Tibial artery (tissue), 4 donors: Measurements from ENCODE around the gene ATP8A1.
"Not testable (repeated sequence)": the region's sequence is repeated elsewhere in the genome, so short reads cannot be mapped to it uniquely, and the experiment has no call there.

Source experiments
- DNase-seq, 2 donors: peaks; one replicate each; pipeline ENCODE4 v3.0.0-alpha.2; 2019
- H3K27ac ChIP-seq, 2 donors: fragments of 200-600 bp; sonication (generic) in 1 of 2; 1 replicate in 1 of 2; 2 replicates in 1 of 2; pipeline ENCODE4 v1.5.1; 2018 to 2019; ENCODE audit warnings: mild to moderate bottlenecking in 1 of 2
- H3K27me3 ChIP-seq, 2 donors: fragments of 200-600 bp; sonication (generic) in 1 of 2; one replicate each; pipeline versions ENCODE4 v1.5.1 to v1.6.0; 2016 to 2019
- H3K36me3 ChIP-seq, 3 donors: fragments of 200-600 bp; sonication (generic) in 2 of 3; one replicate each; pipeline ENCODE4 v1.5.1; 2016 to 2019; ENCODE audit warnings: mild to moderate bottlenecking in 2 of 3
- H3K4me1 ChIP-seq, 4 donors: fragments of 200-600 bp; sonication (generic) in 2 of 4; 1 replicate in 3 of 4; 2 replicates in 1 of 4; pipeline ENCODE4 v1.5.1; 2016 to 2019
- H3K4me3 ChIP-seq, 2 donors: fragments of 200-600 bp; sonication (generic) in 1 of 2; 1 replicate in 1 of 2; 2 replicates in 1 of 2; pipeline ENCODE4 v1.5.1; 2018 to 2019; ENCODE audit warnings: mild to moderate bottlenecking in 2 of 2
- H3K9me3 ChIP-seq, 3 donors: fragments of 200-600 bp; sonication (generic) in 1 of 3; one replicate each; pipeline ENCODE4 v1.5.1; 2016 to 2019
- intact Hi-C: fragments of 100-400 bp; cut with DNase I; formaldehyde crosslinking; loops from one replicate; pipeline ENCODE4 v1.15.0; 2023; ENCODE audit warnings: low total_unique reads
- TF ChIP-seq, protein P1 (sequence below), 2 experiments: fragments of 200-600 bp in 1 of 2; fragments of 450-650 bp in 1 of 2; IDR thresholded peaks; one replicate each; pipeline ENCODE4 v1.5.1; 2017 to 2019; ENCODE audit warnings: antibody characterized with exemption in 2 of 2, mild to moderate bottlenecking in 1 of 2, moderate library complexity in 1 of 2

Gene ATP8A1

DNA sequence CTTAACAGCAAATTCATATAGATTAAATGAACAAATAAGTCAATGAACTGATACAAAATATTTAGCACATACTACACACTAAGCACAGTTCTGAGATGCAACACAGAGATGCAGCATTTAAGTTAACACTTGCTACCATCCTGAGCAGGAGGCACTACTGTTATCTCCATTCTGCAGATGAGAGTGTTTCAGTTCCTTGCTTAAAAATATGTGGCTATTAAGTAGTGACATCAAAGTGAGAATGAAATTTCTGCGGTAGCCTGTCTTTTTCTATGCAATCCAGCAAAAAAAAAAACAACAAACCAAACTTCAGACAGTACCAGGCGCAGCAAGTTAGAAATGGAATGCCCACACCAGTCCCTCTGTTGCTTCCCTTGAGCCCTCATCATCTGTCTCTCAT is 168.8 kb downstream of the ATP8A1 start:
- intact Hi-C loops, result no loop called here
- DNase-seq, result no peak
- H3K4me1 ChIP-seq, result no peaks in the 10 kb centered on the region
- H3K4me3 ChIP-seq, result no peak overlapping the region
- no peaks in the 10 kb centered on the region for H3K9me3 ChIP-seq
- no peaks in the 10 kb centered on the region for H3K36me3 ChIP-seq
- no peak overlapping the region for H3K27ac ChIP-seq
- H3K27me3 ChIP-seq, result no peaks in the 10 kb centered on the region
- TF ChIP-seq, protein P1, sequence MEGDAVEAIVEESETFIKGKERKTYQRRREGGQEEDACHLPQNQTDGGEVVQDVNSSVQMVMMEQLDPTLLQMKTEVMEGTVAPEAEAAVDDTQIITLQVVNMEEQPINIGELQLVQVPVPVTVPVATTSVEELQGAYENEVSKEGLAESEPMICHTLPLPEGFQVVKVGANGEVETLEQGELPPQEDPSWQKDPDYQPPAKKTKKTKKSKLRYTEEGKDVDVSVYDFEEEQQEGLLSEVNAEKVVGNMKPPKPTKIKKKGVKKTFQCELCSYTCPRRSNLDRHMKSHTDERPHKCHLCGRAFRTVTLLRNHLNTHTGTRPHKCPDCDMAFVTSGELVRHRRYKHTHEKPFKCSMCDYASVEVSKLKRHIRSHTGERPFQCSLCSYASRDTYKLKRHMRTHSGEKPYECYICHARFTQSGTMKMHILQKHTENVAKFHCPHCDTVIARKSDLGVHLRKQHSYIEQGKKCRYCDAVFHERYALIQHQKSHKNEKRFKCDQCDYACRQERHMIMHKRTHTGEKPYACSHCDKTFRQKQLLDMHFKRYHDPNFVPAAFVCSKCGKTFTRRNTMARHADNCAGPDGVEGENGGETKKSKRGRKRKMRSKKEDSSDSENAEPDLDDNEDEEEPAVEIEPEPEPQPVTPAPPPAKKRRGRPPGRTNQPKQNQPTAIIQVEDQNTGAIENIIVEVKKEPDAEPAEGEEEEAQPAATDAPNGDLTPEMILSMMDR (IDR thresholded peaks at IDR 0.05), result no peak

DNA sequence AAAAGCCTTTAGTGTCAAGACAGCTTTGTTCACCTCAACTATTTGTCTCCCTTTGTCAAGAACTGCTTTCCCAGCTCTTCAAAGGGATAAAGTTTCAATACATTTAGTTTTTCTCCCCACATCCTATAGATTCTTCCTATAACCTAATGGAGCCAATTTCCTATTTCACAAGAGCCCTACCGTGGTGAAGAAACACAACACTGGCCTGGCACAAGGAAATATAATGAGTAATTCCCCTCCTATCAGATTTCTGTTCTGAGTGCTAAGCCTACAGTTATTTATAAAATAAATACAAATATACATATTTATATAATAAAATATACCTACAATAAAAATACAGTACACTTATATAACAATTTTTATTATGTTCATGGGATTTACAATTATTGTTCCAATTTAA is 169.7 kb downstream of the ATP8A1 start:
- TF ChIP-seq, protein P1 (IDR thresholded peaks at IDR 0.05), result no peak
- Histone ChIP-seq H3K27me3 (no peaks in the 10 kb centered on the region), H3K27ac (no peak overlapping the region), H3K36me3 (no peaks in the 10 kb centered on the region), H3K9me3 (no peaks in the 10 kb centered on the region), H3K4me3 (no peak overlapping the region), H3K4me1 (no peaks in the 10 kb centered on the region)
- intact Hi-C loops, result no loop called here
- DNase-seq, result no peak

DNA sequence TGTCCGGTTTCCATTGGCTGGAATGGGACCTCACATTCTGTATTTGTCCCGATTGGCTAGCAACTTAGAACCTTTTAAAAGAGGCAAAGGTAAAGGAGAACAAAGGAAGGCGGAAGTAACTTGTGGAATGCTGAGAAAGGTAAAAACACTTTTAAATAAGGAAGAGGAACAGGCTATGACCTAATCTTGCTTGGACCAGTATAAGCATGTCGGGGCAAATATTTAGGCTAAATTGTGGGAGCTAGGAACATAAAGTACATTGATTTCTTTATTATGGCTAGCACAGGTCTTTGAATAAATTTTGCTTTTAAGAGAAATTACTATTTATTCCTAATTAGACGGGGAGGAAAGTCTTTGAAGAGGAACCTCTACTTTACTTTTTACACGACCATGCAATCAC is 170.7 kb downstream of the ATP8A1 start:
- H3K27me3 ChIP-seq, H3K4me3 ChIP-seq, H3K36me3 ChIP-seq, intact Hi-C loops, DNase-seq, H3K4me1 ChIP-seq, H3K27ac ChIP-seq, H3K9me3 ChIP-seq: not testable (repeated sequence)

DNA sequence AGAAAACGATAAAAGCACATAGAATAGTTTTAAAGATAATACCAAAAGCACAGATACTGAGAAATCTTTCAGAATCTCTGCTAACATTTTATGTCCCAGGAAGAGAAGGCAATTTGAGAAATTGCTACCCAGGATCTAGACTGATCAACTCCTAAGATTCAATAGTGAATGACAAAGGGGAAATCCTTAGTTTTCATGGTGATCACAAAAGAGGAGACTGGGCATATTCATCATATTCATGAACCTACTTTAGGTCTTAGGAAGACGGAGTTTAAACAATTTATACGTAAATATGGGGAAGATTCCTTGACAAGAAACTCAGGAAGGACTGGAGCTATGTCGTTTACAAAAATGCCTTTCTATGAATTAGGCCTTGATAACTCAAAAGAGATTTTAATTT is 172.3 kb downstream of the ATP8A1 start:
- TF ChIP-seq, protein P1 (IDR thresholded peaks at IDR 0.05), result no peak
- no peak for DNase-seq
- Histone ChIP-seq H3K27me3 (no peaks in the 10 kb centered on the region), H3K27ac (no peak overlapping the region), H3K4me3 (no peak overlapping the region), H3K9me3 (no peaks in the 10 kb centered on the region), H3K36me3 (no peaks in the 10 kb centered on the region), H3K4me1 (no peaks in the 10 kb centered on the region)
- intact Hi-C loops, result no loop called here

DNA sequence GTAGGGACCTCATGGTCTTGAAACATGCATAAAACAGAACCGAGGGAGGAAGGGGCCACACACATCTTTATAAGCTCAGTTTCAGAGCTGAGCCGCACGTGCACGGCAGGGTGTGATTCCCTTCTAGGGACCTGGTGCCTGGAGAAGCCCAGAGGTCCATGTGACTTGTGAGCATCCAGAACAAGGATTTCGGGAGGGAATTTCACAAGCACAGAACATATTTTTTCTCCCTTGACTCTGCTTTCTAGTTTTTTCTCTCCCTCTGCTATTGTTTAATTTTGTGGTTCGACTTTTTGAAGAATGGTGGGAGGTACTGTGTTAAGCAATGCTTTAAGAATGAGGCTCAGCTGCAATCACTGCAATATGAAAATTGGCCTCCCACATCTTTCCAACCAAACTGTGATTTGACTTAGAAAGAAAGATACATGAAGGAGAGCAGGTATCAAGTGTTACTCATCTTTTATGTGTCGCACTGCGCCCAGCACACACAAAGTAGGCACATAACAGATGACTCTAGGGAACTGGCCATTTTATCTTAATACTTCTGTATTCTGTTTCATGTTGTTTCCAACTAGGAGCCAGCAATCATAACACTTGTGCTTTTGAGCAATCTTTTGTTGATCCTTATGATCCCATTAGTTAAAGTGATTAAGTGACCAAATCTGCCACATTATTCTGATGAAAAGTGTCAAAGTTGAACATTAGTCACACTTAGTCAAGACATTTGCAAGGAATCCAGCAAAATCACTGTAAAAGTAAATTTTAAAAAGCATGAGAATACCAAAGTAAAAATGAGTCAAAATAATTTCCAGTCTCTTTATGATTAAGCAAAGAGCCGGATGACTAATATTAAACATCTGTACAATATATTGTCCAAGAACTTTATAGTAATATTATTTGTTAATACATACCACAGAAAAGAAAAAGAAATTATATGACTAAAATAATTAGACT is 173.2 kb downstream of the ATP8A1 start:
- TF ChIP-seq, protein P1 (IDR thresholded peaks at IDR 0.05), result no peak

DNA sequence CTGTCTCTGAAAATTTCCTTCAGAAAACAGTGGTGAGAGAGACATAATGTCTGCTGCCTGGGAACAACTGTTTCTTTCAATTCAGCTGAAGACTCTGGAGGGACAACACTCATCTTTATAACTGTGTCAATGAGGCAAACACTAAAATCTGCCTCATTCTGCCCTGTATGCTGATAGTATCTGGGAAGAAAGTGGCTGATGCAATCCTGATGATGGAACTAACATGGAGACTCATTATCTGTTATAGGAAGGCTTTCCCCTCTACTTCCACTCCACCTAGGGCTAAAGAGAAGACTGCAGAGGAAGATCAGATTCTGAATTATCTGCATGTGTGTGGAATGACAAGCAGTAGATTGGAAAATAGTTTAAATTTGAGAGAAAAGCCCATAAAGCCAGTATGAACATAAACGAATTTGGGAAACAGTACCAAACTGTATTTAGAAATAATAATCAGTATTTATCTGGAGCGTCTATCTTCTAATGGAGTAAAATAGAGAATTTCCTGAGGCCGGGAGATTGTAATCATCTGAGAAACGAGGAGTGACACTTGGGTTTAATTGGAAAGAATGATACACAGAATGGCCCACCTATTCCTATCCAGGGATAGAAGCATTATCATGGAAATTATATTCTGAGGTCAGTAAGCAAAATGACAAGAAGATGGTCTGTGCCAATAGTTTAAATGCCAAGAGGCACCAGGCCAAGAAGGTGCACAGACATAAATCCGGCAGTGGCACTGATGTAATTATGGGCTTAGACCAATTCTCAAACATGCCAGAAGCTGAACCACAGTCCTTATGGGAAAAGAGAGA is 174.2 kb downstream of the ATP8A1 start:
- intact Hi-C loops, result no loop called here
- Histone ChIP-seq H3K27ac (no peak overlapping the region), H3K4me3 (no peak overlapping the region), H3K4me1 (no peaks in the 10 kb centered on the region), H3K36me3 (no peaks in the 10 kb centered on the region), H3K27me3 (no peaks in the 10 kb centered on the region), H3K9me3 (no peaks in the 10 kb centered on the region)
- DNase-seq, result no peak
- TF ChIP-seq, protein P1 (IDR thresholded peaks at IDR 0.05), result no peak

More for the DNA sequence above, 173.2 kb downstream of the ATP8A1 start:
- no peak overlapping the region for H3K4me3 ChIP-seq
- intact Hi-C loops, result no loop called here
- H3K9me3 ChIP-seq, result no peaks in the 10 kb centered on the region
- no peaks in the 10 kb centered on the region for H3K27me3 ChIP-seq
- no peak for DNase-seq
- H3K27ac ChIP-seq, result no peak overlapping the region
- no peaks in the 10 kb centered on the region for H3K36me3 ChIP-seq
- H3K4me1 ChIP-seq, result no peaks in the 10 kb centered on the region
